NCI-H2196 (cell line): ENCODE measurements around the gene MLLT6.

Source experiments
- DNase-seq: peaks from one replicate; lab custom pipeline; 2025; ENCODE audit not compliant: unreplicated experiment; lab: John Stamatoyannopoulos, UW

Gene MLLT6

GRCh38 chr17:38704606-38705522 lies at the start of gene MLLT6:
MLLT6 (plus strand) TSS chr17:38705273; CDS start chr17:38705633, 360 bp downstream.
- peak; percentile 60 for DNase-seq

- DNase-seq: no peak
Measured at GRCh38 chr17:38656959-38657823, 47.9 kb upstream of the MLLT6 start.

DNA sequence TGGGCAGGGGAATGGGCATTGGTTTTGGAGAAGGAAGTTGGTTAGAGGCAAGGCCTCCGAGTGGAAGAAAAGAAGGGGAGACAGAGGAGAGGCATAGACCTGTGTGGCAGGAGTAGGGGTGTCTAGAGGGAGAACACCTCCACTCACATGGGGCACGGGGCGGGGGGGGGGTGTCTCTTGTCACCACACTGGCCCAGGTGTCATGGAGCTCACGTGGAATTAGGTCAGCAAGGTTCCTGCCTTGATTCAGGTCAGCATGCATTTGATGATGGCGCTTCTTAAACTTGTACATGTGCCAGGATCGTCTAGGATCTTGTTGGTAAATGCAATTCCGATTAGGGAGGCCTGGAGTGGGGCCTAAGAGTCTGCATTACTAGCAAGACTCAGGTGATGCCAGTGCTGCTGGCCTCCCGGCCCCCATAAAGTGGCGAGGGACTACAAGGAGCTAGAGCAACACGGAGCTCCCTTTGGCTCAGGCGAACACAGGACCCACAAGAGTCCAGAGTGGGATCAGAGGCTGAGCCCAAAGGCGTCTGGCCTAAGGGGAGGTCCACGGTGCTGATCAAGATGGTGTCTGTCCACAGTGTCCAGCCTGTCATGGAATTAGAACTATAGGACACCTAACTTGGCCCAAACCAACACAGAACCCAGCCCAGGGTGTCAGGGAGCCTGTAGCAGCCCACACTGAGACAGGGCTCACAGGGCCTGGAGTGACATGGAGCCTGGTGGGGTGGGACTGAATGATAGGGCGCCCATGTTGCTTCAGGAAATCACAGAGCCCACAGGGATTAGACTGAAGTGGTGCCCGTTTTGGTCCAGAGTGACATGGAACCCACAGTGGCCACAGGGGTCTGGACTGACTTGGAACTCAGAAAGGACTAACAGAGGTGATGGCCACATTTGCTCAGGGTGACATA lies 47.0 kb upstream of the MLLT6 start:
- no peak for DNase-seq

GRCh38 chr17:38658741-38659345 lies 46.2 kb upstream of the MLLT6 start:
- DNase-seq: no peak

DNA sequence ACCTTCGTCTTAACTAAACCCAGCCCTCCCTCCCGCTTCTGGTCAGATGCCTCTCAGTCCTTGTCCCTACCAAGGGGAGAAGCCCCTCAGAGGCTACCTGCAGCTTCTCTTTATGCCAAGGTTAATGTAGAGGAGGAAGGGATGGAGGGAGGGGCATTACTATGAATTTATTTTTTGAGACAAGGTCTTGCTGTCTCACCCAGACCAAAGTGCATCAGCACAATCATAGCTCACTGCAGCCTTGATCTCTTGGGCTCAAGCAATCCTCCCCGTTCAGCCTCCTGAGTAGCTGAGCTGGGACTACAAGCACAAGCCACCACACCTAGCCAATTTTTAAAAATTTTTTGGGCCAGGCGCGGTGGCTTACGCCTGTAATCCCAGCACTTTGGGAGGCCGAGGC lies 45.7 kb upstream of the MLLT6 start:
- no peak for DNase-seq

DNA sequence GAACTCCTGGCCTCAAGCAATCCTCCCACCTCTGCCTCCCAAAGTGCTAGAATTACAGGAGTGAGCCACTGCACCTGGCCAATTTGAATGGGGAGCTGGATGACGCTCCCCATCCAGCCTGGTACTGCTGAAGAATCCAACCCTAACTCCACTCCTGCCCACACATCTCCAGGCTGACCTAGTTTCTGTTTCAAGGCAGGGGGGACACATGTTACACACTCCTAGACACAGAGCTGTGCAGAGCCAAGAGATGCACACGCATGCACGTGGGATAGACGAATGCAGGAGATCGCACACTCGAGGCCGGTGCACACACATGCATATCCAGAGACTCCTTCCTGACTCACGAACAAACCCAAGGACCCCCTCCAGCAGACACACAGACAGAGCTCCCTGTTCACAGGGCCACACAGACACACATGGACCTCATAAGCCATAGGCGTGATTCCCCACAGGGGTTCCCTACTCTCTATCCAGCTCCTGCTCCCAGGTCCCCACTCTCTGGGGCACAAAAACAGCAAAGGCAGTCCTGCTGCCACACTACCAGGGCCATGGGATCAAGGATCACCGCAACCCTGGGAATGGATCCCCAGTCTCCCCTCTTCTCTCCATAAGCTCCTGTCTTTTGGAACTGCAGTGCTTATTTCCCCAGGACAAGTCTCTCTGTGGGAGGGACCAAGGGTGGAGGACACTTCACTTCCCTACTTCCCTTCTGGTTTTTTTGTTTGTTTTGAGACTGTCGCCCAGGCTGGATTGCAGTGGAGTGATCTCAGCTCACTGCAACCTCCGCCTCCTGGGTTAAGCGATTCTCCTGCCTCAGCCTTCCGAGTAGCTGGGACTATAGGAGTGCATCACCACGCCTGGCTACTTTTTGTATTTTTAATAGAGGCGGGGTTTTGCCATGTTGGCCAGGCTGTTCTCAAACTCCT lies 44.7 kb upstream of the MLLT6 start:
- no peak for DNase-seq

DNA sequence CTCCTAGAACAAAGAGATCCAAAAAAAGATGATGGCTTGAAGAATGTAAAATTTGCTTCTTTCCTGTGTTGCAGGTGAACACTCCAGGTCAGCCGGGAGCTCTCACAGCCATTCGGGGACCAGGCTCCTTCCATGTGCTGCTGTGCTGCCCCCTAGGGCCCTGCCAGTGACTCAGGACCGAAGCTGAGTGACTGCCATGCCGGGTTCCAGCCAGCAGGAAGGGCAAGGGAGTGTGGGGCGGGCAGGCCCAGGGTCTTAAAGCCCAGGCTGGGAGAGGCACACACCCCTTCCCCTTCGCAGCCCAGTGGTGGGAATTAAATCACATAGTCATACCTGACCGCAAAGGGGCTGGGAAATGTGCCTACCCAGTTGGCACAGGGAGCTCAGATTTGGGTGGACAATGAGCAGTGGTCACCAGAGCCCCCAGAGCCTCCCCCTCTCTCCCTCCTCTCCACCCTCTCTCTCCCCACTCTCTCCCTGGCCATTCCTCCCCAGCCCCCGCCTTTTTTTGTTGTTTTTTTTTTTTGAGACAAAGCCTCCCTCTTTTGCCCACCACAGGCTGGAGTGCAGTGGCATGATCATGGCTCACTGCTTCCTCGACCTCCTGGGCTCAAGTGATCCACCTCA lies 41.8 kb upstream of the MLLT6 start:
- DNase-seq: peak; percentile 67

GRCh38 chr17:38663964-38664644 lies 41.0 kb upstream of the MLLT6 start:
- DNase-seq: no peak

DNA sequence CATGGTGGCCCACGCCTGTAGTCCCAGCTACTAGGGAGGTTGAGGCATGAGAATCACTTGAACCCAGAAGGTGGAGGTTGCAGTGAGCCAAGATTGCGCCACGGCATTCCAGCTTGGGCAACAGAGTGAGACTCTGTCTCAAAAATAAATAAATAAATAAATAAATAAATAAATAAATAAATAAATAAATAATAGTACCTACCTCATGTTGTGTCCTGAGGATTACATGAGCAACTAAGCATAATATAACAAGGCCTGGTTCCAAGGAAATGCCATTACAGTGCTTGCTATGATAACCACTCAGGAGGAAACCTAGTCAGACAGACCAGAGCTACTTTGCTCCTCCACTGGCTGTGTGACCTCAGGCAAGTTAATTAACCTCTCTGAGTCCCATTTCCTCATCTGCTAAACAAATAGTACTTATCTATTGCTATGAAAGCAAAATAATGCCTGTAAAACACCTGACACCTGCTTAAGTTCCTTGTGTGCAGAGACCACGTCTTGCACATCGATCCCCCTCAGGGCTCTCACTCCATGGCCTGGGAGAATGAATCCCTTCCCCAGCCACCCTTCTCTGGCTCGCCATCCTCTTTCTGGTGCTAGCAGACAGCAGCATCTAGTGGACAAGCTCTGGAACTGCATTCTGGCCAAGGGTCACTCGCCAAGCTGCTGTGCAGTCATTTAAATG lies 37.8 kb upstream of the MLLT6 start:
- peak; percentile 57 for DNase-seq

- DNase-seq: no peak
Measured at GRCh38 chr17:38667787-38668122, 37.3 kb upstream of the MLLT6 start.

GRCh38 chr17:38669520-38669919 lies 35.6 kb upstream of the MLLT6 start:
- no peak for DNase-seq

- DNase-seq: no peak
Measured at GRCh38 chr17:38671939-38672720, 32.9 kb upstream of the MLLT6 start.

DNA sequence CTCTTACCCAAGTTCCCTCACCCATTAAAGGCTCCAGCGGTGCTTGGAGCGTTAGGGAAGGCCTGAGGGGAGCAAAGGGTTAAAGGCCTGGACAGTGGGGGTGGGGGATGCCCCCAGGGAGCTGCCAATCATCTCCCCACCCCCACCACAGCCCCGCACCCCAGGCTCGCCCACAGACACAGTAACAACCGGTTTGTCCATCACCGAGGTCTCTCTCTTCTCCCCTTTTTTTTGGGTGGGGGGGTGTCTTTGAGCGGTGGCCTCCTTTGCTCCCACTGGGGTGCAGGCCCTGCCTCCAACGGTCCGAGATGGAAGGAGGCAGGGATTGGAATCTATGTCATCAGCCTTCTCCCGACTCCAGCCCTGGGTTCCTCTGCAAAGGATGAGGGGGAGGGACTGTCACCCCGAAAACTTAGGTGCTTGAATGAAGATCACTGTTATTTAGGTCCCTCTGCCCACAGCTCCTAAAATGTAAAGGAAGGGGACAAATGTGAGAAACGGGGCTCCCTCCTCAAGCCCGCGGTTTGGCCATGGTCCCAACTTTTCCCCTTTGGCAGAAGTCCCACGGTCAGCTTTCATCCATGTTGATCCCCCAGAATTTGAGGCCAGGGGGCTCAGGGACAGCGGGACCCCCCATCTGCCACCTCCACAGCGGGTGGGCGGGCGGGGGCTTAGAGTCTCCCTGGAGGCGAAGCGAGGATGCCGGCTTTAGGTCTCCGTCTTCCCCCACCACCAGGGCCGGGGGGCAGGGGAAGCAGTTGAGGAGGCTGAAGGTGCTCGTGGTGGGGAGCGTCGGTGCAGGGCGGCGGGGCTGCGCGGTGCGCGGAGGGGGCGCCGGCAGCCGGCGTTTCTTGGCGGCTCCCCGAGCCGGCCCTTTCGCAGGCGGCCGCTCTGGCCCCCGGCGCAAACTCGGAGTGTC lies 32.0 kb upstream of the MLLT6 start:
- no peak for DNase-seq

- DNase-seq: no peak
Measured at GRCh38 chr17:38673707-38674013, 31.4 kb upstream of the MLLT6 start.

DNA sequence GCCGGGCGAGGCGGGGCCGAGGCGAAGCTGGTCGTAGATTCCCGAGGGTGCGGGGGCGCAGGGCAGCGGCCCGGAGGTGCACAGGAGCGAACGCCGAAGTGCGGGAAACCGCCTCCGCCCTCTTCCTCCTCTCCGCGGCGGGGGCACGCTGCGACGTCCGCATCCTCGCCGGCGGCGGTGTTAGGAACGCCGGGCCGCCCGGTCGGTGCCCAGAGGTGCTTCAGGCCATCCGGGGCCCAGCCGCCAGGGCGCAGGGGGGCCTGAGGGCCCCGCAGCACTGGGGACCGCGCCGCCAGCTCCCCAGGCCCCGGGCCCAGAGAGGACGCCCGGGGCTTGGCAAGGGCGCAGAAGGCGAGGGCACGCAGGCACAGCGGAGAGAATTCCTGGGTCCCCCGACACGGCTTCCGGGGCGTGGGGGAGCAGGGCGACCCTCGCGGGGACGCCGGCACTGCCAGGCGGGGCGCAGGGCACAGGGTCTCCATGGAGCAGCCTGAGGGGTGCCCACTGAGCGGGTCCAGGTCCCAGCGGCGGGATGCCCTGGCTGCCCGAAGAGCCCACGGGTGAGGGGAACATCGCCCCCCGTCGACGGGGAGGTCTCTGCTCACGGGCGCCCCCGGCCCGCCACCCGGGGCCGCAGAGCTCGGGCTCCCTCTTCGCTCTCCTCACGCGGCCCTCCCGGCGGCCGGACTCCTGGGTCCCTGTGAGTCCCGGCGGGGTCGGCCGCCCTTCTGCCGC lies 30.9 kb upstream of the MLLT6 start:
- no peak for DNase-seq
